Smooth muscle cell (in vitro differentiated cells): ENCODE measurements around the gene BCL2. TPM values are rescaled to one million over a fixed set of nuclear protein-coding genes. Genes with fewer than 3 reads are reported as not detected.
"Not testable (repeated sequence)": the region's sequence is repeated elsewhere in the genome, so short reads cannot be mapped to it uniquely, and the experiment has no call there.

ENCODE experiments used
- DNase-seq: peaks from one replicate; lab custom pipeline; 2025; ENCODE audit not compliant: unreplicated experiment; lab: John Stamatoyannopoulos, UW
- H2AFZ ChIP-seq: fragments of 200-600 bp; sonication (generic); 2 replicates; pipeline ENCODE4 v1.6.0; 2016; ENCODE audit warnings: antibody characterized with exemption, low read depth, mild to moderate bottlenecking
- H3F3A ChIP-seq: fragments of 200-600 bp; sonication (generic); 2 replicates; pipeline ENCODE4 v1.6.0; 2017; ENCODE audit warnings: antibody characterized with exemption, low read depth
- H3K27ac ChIP-seq: fragments of 200-600 bp; sonication (generic); 2 replicates; pipeline ENCODE4 v1.5.1; 2016; ENCODE audit warnings: low read depth, mild to moderate bottlenecking
- H3K27me3 ChIP-seq: fragments of 200-600 bp; sonication (generic); 2 replicates; pipeline ENCODE4 v1.6.1; 2016; ENCODE audit warnings: low read depth, mild to moderate bottlenecking
- H3K36me3 ChIP-seq: fragments of 200-600 bp; sonication (generic); 2 replicates; pipeline ENCODE4 v1.5.1; 2016; ENCODE audit warnings: low read depth
- H3K4me1 ChIP-seq: fragments of 200-600 bp; sonication (generic); 2 replicates; pipeline ENCODE4 v1.5.1; 2016; ENCODE audit warnings: low read depth
- H3K4me2 ChIP-seq: fragments of 200-600 bp; sonication (generic); 2 replicates; pipeline ENCODE4 v1.6.0; 2016; ENCODE audit warnings: mild to moderate bottlenecking
- H3K4me3 ChIP-seq: fragments of 200-600 bp; sonication (generic); 2 replicates; pipeline ENCODE4 v1.5.1; 2016; ENCODE audit warnings: mild to moderate bottlenecking
- H3K79me2 ChIP-seq: fragments of 200-600 bp; sonication (generic); 2 replicates; pipeline ENCODE4 v1.6.0; 2016; ENCODE audit warnings: low read depth, mild to moderate bottlenecking
- H3K9ac ChIP-seq: fragments of 200-600 bp; sonication (generic); 2 replicates; pipeline ENCODE4 v1.6.0; 2016; ENCODE audit warnings: low read depth
- H3K9me3 ChIP-seq: fragments of 200-600 bp; sonication (generic); replicated peaks from 2 replicates; pipeline ENCODE4 v1.5.1; 2016; ENCODE audit warnings: low read depth
- H4K20me1 ChIP-seq: fragments of 200-600 bp; sonication (generic); 2 replicates; pipeline ENCODE4 v1.6.0; 2016; ENCODE audit warnings: low read depth
- WGBS: methylation state at CpG from one replicate; pipeline ENCODE4 v1.1.7; 2016; ENCODE audit warnings: low lambda C conversion rate; 5-methylcytosine and 5-hydroxymethylcytosine counted together
- polyA plus RNA-seq: library from polyadenylated mRNA; unstranded; fragments of >200 nt; fragmentation: Nextera tagmentation; extraction: Ambion mirVana; gene quantifications from 2 replicates; pipeline ENCODE4 v1.2.1, GENCODE V29; 2016
- total RNA-seq: library from RNA; depleted of rRNA; stranded (reverse); fragments of >200 nt; gene quantifications from 2 replicates; pipeline ENCODE4 v1.2.3, GENCODE V29; 2014
- TF ChIP-seq, protein P1 (sequence below): fragments of 200-600 bp; sonication (generic); IDR thresholded peaks from 2 replicates; pipeline ENCODE4 v1.5.1; 2017; ENCODE audit warnings: borderline replicate concordance, mild to moderate bottlenecking, antibody characterized with exemption; ENCODE audit not compliant: insufficient read depth, poor library complexity, severe bottlenecking

Gene BCL2
- total and polyA plus RNA-seq, 2 experiments from 2014 or later, result 0.85 TPM; not detected in 1

DNA sequence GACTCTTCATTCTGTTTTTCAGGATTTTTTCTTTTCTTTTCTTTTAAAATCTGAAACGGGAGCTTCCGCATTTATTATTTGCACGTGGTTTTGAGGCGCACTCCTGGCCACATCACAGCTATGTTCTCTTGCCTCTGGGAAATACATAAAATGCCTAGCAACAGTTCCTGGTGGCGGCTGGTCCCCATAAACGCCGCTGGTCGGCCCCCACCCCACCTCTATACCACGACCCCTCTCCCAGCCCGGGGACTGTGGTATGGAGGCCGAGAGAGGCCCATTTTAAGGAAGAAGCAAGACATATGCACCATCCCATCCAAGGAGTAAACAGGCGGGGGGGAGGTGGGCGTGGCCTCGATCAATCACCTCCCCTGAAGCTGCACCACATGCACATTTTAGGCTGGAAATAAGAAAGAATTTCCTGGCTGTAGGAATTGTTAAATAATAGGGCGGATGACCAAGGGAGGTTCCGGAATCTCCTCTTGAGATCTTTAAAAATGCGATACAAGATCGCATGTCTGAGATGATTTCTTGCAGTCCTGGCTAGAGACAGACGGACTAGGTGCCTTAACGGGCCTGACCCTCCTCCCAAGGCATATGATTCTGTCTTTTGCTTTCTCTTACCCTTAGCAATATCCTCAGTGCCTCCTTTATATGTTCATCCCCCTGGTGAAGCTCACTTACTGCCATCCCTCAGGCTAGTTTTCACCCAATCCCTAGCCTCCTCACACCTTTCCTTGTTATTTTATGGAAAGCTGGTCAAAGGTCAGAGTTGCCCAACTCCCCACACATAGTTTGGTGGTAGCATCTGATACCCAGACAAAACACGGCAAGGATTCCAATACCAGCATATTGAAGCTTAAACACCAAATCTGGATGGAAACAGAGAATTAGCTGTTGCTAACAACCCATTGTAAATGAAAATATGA is 82.4 kb downstream of the BCL2 start:
- H2AFZ ChIP-seq, result no peak overlapping the region
- peak overlapping the region; percentile 30 for H3K4me3 ChIP-seq
- H3K36me3 ChIP-seq, result no peaks in the 10 kb centered on the region
- WGBS, result 92% methylated on average over 21 of the region's 21 CpGs
- H3K79me2 ChIP-seq, result no peaks in the 10 kb centered on the region
- no peaks in the 10 kb centered on the region for H3K9me3 ChIP-seq
- H3K27ac ChIP-seq, result peak overlapping the region; percentile 91
- TF ChIP-seq, protein P1, sequence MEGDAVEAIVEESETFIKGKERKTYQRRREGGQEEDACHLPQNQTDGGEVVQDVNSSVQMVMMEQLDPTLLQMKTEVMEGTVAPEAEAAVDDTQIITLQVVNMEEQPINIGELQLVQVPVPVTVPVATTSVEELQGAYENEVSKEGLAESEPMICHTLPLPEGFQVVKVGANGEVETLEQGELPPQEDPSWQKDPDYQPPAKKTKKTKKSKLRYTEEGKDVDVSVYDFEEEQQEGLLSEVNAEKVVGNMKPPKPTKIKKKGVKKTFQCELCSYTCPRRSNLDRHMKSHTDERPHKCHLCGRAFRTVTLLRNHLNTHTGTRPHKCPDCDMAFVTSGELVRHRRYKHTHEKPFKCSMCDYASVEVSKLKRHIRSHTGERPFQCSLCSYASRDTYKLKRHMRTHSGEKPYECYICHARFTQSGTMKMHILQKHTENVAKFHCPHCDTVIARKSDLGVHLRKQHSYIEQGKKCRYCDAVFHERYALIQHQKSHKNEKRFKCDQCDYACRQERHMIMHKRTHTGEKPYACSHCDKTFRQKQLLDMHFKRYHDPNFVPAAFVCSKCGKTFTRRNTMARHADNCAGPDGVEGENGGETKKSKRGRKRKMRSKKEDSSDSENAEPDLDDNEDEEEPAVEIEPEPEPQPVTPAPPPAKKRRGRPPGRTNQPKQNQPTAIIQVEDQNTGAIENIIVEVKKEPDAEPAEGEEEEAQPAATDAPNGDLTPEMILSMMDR, result no peak
- H3K9ac ChIP-seq, result peak overlapping the region; percentile 68
- peaks cover 10% of the 10 kb centered on the region for H3F3A ChIP-seq
- peak overlapping the region; percentile 79 for H3K4me2 ChIP-seq
- no peaks in the 10 kb centered on the region for H3K27me3 ChIP-seq
- no peaks in the 10 kb centered on the region for H4K20me1 ChIP-seq
- peaks cover 18% of the 10 kb centered on the region for H3K4me1 ChIP-seq
- no peak for DNase-seq

DNA sequence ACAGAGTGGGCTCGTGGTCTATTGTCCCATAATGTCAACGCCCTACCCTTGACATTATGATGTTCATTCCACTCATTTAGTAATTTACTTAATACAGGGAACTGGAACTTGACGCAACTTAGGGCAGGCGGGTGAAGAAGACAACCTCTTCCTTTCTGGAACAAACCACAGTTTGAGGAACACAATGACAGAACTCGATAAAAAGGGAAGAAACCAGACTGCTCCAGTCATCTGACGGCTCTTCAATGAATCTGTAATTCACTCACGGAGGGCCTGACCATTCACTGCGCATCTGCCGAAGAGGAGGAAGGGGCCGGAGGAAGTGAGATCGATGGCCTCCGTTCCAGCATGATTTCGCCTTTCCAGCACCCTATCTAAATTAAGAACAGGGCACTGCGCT is 83.2 kb downstream of the BCL2 start:
- no peak for DNase-seq
- no peak overlapping the region for H2AFZ ChIP-seq
- H3K4me1 ChIP-seq, result peaks cover 18% of the 10 kb centered on the region
- H3K4me2 ChIP-seq, result no peak overlapping the region
- H3K9ac ChIP-seq, result no peak overlapping the region
- no peaks in the 10 kb centered on the region for H3K79me2 ChIP-seq
- H3K27ac ChIP-seq, result no peak overlapping the region
- 96% methylated on average over 14 of the region's 14 CpGs for WGBS
- H3F3A ChIP-seq, result peaks cover 10% of the 10 kb centered on the region
- no peak overlapping the region for H3K4me3 ChIP-seq
- H3K27me3 ChIP-seq, result no peaks in the 10 kb centered on the region
- no peaks in the 10 kb centered on the region for H4K20me1 ChIP-seq
- H3K36me3 ChIP-seq, result no peaks in the 10 kb centered on the region
- TF ChIP-seq, protein P1, result no peak
- H3K9me3 ChIP-seq, result no peaks in the 10 kb centered on the region

DNA sequence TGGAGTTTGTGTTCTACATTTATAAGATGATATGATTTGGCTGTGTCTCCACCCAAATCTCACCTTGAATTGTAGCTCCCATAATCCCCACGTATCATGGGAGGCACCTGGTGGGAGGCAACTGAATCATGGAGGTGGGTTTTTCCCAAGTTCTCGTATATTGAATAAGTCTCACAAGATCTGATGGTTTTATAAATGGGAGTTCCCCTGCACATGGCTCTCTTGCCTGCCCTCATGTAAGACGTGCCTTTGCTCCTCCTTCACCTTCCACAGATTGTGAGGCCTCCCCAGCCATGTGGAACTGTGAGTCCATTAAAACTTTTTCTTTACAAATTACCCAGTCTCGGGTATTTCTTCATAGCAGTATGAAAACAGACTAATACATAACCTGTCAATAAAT is 83.6 kb downstream of the BCL2 start:
- H3F3A ChIP-seq, H3K27me3 ChIP-seq, H3K79me2 ChIP-seq, H3K36me3 ChIP-seq, H3K9ac ChIP-seq, H3K9me3 ChIP-seq, DNase-seq, H3K4me3 ChIP-seq, H4K20me1 ChIP-seq, H3K4me2 ChIP-seq, H2AFZ ChIP-seq, H3K27ac ChIP-seq: not testable (repeated sequence)
- H3K4me1 ChIP-seq, result peaks cover 18% of the 10 kb centered on the region
- WGBS, result 97% methylated on average over 4 of the region's 4 CpGs

DNA sequence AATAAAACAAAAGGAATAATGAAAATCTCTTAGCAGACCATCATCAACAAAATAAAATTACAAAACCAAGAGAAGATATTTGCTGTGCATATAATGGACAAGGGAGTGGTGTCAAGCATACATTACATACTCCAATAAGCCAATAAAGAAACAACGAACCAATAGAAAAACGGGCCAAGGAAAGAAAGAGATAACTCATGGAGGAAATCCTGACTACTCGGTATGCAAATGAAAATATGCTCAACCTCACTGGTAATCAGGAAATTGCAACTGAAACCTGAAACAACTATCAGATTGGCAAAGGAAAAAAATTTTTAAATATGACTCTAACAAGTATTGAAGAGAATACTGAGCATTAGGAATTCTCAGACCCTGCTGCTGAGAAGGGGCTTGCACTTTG is 84.7 kb downstream of the BCL2 start:
- no peaks in the 10 kb centered on the region for H3K27me3 ChIP-seq
- no peaks in the 10 kb centered on the region for H3K79me2 ChIP-seq
- no peak for DNase-seq
- WGBS, result 95% methylated on average over 3 of the region's 3 CpGs
- no peak overlapping the region for H3K4me3 ChIP-seq
- H3K36me3 ChIP-seq, result no peaks in the 10 kb centered on the region
- no peak overlapping the region for H2AFZ ChIP-seq
- no peak overlapping the region for H3K27ac ChIP-seq
- H3K4me2 ChIP-seq, result no peak overlapping the region
- H3K9me3 ChIP-seq, result no peaks in the 10 kb centered on the region
- H4K20me1 ChIP-seq, result no peaks in the 10 kb centered on the region
- H3K4me1 ChIP-seq, result peaks cover 18% of the 10 kb centered on the region
- TF ChIP-seq, protein P1, result no peak
- H3K9ac ChIP-seq, result no peak overlapping the region
- H3F3A ChIP-seq, result peaks cover 5% of the 10 kb centered on the region
